GM19438 (cell line): ENCODE measurements around the gene LRRC75A.

Experiments
- ATAC-seq: cut with Tn5 transposase; IDR thresholded peaks from one replicate; pipeline ENCODE4 v1.9.1; 2021; ENCODE audit warnings: low read depth; ENCODE audit not compliant: unreplicated experiment

LRRC75A gene

DNA sequence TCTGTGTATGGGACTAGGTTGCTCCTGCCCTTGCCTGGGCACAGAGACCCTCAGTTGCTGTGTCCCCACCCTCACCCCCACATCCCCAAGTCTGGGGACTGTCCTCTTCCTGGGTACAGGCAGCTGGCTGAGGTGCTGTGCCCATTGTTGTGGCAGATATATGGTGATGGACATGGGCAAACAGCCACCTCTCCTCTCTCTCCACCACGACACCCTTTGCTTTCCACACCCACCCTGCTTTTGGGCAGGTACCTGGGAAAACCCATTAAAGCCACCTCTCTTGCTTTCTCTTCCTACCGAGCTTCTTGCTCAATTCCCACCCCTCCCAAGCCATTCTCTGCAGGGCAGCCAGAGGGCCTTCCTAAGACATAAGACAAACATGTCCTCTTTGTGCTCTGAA, 54.9 kb downstream of the LRRC75A start:
- ATAC-seq, result no peak

DNA sequence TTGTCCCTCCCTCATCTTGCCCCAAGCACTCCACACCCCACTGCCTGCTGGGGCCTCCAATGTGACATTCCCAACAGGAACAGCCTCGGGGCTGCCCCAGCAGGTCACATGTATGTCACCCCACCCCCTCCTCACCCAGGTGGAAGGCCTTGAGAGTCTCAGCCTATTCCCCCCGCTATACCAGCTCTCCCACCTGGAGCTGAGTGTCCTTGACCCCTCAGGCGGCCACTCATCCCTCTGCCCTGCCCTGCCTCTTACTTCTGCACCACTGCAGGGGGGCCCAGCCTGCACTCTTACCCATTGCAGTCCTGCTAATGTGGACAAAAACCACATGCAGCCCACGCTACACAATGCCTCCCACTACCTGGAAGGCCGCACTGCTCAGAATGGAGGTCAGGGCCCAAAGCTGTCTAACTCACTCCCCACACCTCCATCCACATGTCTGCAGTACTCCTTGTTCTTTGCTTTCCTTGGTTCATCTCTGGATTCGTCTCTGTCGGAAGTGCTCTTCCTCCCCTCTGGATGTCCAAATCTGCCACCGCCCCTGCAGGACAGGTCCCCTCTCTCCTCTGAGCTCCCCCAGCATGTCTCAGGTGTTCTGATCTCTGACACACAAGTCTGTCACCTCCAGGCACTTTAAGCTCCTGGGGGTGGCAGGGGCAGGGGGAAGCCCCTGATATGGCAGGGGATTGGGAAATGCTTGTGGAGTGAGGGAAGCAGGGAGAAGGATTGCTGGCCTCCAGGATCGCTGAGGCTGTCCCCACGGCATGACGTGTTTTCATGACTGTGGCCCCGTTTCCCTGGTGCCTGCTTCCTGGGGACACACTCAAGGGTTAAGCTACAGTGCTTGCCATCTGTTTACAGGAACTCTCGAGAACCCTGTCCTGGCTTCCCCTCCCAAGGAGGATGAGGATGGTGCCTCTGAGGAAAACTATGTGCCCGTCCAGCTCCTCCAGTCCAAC, 55.8 kb downstream of the LRRC75A start:
- no peak for ATAC-seq

DNA sequence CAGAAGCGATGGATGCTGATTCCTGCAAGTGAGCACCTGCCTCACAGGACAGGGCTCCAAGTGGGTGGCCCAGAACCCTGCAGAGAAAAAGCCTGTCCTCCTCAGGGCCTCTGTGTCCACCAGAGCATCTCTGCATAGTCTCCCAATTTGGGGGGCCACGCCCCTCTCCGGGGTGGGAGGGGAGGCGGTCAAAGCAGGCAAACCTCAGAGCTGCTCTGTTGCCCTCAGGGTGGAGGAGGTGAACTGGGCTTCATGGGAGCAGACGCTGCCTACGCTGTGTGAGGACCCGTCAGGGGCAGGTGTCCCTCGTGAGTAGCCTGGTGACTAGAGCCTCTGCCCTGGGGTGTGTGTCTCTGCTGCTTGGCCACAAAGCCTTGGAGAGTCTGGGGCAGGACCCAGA, 57.3 kb downstream of the LRRC75A start:
- ATAC-seq, result no peak

DNA sequence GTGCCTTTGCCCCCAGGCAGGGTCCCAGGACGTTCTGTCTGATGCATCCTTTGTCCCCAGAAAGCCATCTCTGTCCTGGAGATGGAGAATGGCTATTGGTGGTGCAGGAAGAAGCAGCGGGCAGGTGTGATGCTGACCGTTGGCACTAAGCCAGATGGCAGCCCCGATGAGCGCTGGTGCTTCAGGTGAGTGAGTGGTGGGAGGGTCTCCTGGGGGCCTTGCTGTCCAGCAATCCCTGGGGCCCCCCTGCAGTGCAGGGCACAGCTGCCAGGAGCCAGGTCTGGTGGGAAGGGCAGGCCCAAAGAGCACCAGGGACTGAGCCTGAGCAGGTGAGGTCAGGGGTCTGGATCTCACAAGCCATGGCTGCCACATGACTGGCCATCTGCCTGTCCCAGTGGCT, 58.5 kb downstream of the LRRC75A start:
- no peak for ATAC-seq

DNA sequence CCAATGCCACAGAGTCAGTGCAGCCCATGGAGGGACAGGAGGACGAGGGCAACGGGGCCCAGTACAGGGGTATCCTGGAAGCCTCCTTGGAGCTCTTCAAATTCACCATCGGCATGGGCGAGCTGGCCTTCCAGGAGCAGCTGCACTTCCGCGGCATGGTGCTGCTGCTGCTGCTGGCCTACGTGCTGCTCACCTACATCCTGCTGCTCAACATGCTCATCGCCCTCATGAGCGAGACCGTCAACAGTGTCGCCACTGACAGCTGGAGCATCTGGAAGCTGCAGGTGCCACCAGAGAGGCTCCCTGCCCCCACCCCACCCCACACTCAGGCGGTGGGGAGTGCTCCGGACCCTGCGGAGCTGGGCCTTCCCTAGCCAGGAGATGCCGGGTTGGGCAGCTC, 60.0 kb downstream of the LRRC75A start:
- ATAC-seq, result no peak

DNA sequence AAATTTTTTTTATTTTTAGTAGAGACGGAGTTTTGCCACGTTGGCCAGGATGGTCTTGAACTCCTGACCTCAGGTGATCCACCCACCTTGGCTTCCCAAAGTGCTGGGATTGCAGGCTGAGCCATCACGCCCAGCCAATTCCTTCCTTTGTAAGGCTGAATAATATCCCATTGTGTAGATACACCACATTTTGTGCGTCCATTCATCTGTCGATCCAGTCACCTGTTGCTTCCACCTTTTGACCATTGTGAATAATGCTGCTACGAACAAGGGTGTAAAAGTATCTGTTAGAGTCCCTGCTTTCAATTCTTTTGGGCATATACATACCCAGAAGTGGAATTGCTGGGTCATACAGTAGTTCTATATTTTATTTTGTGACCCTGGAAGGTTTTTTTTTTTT, 61.3 kb downstream of the LRRC75A start:
- no peak for ATAC-seq

DNA sequence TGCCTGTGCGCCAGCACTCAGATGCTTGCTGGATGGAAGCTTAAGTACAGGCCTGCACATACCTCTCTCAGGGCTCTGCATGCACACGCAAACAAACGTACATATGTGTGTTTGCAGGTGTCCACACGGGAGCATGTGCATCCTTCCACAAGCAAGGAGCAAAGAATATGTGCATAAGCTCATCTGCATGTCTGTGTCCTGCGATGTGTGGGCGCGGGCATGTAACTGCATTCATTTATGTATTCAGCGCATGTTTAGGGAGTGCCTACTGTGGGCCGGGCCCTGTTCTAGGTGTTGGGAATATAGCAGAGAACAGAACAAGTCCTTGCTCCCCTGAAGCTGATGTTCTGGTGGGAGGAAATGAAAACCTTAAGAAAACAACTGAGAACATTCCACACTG, 62.9 kb downstream of the LRRC75A start:
- no peak for ATAC-seq

DNA sequence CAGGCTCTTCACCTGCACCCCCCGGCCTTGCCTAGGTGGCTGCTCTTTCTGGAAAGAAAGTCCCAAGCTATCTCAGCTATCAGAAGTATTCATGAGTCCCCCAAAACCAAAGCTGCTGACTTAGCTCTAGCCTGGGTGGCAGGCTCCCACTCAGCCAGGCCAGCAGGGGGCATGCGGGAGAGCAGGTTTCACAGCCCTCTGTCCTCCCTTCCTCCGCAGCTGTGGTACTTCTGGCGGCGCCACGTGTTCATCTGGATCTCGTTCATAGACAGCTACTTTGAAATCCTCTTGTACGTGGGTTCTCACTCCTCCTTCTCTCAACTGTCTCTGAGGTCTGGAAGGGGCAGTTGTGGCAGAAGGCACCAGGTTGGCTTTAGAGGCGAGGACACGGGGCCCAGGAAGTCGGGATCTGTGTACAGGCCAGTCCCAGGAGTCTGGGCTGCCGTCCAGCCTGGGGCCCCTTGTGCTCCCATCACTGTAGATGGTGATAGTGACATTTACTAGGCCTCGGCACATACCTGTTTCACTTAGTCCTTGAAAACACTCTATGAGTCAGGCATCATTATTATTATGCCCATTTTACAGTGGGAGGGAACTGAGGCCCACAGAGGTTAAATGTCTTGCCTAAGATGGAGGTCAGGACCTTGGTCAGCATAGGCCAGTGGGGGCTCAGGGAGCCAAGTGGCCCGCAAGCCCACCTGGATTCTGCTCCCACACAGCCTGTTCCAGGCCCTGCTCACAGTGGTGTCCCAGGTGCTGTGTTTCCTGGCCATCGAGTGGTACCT, 63.7 kb downstream of the LRRC75A start:
- no peak for ATAC-seq

DNA sequence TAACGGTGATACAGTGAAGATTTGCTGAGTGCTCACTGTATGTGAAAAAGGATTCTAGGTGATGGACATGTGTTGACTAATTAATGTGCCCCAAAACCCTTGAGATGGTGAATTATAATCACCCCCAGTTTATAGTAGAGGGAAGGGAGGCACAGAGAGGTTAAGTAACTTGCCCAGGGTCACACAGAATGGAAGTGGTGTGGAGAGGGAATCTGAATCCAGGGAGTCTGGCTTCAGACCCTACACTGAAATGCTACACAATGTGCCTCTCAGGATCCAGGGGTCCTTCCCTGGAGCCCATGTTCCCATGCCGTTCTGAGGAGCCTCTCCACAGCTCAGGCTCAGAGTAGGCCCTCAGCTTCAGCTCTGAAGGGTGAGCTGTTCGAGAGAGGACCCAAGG, 65.0 kb downstream of the LRRC75A start:
- ATAC-seq, result no peak

DNA sequence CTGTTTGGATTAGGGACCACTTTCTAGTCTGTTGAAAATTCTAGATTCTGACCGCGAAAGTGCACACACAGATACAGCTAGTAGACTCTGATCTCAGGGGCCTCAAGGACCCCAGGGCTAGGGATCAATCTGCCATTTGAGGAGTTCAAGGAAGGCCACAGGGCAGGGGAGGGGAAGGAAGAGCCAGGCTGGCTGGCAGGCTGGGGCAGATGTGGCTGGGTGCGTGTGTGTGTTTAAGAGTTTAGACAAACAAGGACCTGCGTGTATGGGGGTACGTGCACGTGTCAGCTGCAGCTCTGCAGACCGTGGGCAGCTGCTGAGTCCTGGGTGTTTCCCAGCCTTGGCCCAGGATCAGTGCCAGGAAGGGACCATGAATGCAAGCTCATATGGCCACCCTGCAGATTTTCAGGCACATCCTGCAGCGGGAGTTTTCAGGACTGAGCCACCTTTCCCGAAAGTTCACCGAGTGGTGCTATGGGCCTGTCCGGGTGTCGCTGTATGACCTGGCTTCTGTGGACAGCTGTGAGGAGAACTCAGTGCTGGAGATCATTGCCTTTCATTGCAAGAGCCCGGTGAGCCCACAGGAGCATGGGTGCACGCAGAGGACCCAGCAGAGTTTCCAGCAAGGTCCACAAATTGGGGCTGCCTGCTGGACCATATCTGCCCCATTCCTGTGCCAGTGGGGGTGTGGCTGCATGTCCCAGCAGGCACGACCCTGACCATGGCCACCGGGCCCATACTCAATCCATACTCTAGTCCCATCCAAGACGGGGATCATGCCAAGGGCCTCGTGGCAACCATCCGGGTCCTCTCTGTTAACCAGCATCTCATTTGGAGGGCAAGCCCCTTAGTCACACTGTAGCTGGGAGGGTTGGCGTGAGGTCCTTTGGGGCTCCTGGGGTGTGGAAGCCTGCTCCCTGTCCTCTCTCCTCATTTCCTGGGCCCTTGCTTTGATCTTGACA, 66.0 kb downstream of the LRRC75A start:
- ATAC-seq, result no peak

DNA sequence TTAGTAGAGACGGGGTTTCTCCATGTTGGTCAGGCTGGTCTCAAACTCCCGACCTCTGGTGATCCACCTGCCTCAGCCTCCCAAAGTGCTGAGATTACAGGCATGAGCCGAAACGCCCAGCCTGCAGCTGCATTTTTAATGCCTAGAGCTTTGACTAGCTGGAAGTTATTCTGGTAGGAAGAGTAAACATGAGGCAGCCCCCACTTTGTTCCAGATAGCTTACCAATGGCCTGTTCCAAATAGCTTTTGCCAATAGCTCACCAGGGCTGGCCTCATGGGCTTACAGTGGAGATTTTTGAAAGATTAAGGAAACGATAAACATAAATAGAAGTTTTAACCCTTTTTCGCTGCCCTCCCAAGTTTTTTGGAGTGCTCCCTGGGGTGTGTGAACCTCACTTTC, 66.8 kb downstream of the LRRC75A start:
- no peak for ATAC-seq

DNA sequence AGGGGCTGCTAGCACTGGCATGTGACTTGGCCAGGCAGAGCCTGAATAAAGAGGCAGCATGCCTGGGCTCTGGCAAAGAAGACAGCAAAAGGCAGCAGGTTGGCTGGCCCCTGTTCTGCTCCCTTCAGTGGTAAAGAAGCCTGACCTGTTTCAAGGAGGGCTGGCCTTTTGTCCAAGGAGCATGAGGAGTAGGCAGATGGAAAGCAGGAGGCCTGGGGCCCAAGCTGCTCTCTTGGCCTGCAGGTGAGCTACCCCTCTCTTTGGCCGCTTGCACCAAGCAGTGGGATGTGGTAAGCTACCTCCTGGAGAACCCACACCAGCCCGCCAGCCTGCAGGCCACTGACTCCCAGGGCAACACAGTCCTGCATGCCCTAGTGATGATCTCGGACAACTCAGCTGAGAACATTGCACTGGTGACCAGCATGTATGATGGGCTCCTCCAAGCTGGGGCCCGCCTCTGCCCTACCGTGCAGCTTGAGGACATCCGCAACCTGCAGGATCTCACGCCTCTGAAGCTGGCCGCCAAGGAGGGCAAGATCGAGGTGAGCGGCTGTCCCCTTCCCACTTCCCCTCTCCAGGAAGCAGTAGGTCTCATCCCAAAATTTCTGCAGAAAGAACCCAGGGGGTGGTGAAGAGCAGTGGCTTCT, 68.6 kb downstream of the LRRC75A start:
- no peak for ATAC-seq

DNA sequence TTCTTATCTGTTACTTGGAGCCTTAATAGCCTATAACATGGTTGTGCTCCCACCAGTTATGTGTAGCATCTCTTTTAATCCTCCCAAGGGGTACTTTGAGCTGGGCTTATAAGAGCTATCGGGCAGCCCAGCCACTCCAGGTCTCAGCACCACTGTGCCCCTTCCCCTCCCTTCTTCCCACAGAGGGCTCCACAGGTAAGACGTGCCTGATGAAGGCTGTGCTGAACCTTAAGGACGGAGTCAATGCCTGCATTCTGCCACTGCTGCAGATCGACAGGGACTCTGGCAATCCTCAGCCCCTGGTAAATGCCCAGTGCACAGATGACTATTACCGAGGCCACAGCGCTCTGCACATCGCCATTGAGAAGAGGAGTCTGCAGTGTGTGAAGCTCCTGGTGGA, 69.6 kb downstream of the LRRC75A start:
- no peak for ATAC-seq

DNA sequence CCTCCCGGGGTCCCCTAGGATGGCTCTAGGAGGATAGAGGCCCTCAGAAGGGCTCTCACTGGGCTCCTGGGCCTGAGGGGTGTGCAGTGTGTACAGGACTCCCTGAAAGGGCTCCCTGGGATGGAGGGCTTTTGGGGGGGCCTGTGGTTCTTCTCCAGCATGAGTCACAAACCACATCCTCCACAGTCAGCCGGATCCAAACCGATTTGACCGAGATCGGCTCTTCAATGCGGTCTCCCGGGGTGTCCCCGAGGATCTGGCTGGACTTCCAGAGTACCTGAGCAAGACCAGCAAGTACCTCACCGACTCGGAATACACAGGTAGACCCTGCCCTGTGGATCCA, 72.1 kb downstream of the LRRC75A start:
- no peak for ATAC-seq

DNA sequence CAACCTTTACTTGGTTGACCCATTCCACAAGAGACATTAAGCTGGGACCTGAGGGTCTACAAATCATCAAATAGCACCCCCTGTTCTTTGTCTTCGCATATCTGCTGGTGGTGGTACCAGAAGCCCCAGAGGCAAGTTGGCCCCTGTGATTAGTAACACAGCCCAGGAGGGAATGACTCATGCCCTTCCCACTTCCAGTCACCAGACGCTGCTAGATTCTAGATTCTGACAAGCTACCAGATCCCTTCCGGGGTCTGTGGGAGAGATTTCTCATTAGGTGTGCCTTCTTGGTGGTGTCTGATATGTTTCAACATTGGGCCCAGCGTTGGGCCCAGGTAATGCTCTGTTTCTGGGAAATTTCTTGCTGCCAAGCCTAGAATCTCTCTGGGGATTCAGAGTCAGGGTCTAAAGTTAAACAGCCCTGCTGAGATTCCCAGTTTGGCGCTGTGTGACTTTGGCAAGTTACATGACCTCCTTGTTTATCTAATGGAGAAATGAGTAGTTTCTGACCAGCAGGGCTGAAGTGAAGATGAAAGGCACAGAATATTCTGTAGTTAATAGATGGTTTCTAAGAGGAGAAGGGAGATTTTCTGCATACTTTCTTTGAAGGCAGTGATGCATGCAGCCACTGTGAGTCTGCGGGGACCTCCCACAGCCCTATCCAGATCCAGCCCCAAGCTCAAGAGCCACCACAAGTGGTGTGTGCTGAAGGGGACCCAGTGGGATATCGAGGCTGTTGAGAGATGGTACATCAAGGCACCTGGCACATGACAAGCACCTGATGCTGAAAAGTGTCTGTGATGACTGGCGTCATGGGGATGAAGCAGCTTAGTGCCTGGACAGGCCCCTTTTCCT, 72.7 kb downstream of the LRRC75A start:
- peak; percentile 44 for ATAC-seq

DNA sequence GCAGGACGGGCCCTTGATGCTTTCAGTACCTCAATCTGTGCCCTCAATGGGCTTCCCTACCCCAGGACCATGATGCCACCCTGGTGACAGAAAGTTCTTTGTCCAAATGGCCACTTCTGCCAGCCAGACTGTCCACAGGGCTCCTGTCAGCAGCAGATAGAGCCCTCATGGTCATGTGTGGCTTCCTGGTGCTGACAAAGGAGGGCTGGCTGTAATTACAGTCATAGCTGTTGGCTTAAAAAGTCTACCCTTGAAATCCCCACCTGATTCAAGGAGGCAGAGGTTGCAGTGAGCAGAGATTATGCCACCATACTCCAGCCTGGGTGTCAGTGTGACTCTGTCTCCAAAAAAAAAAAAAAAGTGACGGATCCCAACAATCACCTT, 73.3 kb downstream of the LRRC75A start:
- ATAC-seq, result no peak

DNA sequence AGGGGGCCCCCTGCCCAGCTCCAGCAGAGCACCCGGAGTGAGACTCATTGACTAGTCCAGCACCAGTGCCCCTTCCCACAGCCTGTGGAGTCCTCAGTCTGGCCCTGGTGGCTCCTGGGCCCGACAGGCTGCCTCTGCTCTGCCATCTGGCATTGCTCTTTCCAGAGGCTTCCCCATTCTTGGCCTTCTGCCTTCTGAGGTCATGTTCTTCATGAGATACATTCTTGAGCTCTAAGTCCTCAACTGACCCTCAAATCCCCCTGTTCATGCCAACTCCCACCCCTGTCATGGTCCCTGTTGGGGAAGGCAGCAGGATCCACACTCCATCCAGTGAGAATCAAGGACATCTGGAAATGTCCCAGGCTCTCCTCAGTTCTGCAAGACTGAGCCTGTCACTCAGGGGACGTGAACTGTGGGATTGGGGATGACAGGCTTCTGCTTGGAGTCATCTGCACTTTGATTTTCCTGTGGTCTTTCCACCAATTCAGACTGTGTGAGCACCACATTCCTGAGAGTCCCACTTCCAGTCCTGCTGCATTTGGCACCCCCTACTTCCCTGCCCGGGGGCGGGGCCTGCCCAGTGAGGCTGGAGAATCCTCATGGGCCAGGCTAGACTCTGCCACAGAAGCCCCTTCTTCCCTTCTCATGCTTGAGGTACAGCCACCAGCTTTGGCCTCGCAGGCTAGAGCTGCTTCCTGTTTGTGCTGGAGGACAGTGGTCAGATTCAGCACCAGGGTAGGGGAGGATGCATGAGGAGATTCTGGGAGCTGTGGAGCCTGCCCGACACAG, 73.9 kb downstream of the LRRC75A start:
- ATAC-seq, result no peak

DNA sequence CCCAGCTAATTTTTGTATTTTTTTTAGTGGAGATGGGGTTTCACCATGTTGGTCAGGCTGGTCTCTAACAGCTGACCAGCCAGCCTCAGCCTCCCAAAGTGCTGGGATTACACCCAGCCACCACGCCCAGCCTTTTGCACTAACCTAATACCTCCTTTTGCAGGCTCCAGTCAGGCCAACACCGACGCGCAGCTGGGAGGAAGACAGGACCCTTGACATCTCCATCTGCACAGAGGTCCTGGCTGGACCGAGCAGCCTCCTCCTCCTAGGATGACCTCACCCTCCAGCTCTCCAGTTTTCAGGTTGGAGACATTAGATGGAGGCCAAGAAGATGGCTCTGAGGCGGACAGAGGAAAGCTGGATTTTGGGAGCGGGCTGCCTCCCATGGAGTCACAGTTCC, 74.6 kb downstream of the LRRC75A start:
- ATAC-seq, result no peak
